HepG2 (cell line): ENCODE data around the gene ATP8A1.

ENCODE experiments used
- CTCF ChIP-seq: sonication (generic); formaldehyde crosslinking; IDR thresholded peaks from 2 replicates; pipeline ENCODE4 v1.5.0; 2020; ENCODE audit warnings: mild to moderate bottlenecking, missing genetic modification reagents, moderate library complexity
- HNRNPUL1 ChIP-seq: fragments of 200-400 bp; formaldehyde crosslinking; IDR thresholded peaks from 2 replicates; pipeline ENCODE4 v1.6.1; 2017; ENCODE audit warnings: low read depth, mild to moderate bottlenecking, low read length, moderate library complexity
- POLR2A ChIP-seq, 2 experiments: IDR thresholded peaks; 2 replicates each; pipeline ENCODE4 v1.6.1; 2011; ENCODE audit warnings: low read depth in 2 of 2, low read length in 2 of 2, mild to moderate bottlenecking in 1 of 2, moderate library complexity in 1 of 2; ENCODE audit not compliant: insufficient read depth in 1 of 2
- POLR2AphosphoS5 ChIP-seq: IDR thresholded peaks from 2 replicates; pipeline ENCODE4 v1.6.1; 2012; ENCODE audit warnings: low read depth, low read length
- SRSF1 ChIP-seq: fragments of 200-400 bp; formaldehyde crosslinking; optimal IDR thresholded peaks from 2 replicates; pipeline ENCODE3; 2017; ENCODE audit warnings: mild to moderate bottlenecking, low read depth, low read length, moderate library complexity

GRCh38 chr4:42417550-42417949, 239.4 kb downstream of the ATP8A1 start:
- TF ChIP-seq HNRNPUL1 (no peak), CTCF (CRISPR knock-in tag) (no peak), SRSF1 (no peak), POLR2AphosphoS5 (no peak), POLR2A (IDR thresholded peaks at IDR 0.05; ENCODE audit: insufficient read depth in 1 of 2, low read depth in 2 of 2, low read length in 2 of 2) (no peak)
